ENCODE results near the gene SGMS1. TPM values are rescaled to one million over a fixed set of nuclear protein-coding genes. Genes with fewer than 3 reads are reported as not detected.
"Not testable (repeated sequence)": the region's sequence is repeated elsewhere in the genome, so short reads cannot be mapped to it uniquely, and the experiment has no call there.

SGMS1 gene
- polyA plus RNA-seq, 4 donors, result 42.9 to 61.0 (median 58.0) TPM

GRCh38 chr10:50585921-50586739, 37.6 kb downstream of the SGMS1 start:
- DNase-seq (ENCODE audit: low read depth in 4 of 4, low spot score in 3 of 4), result no peak

DNA sequence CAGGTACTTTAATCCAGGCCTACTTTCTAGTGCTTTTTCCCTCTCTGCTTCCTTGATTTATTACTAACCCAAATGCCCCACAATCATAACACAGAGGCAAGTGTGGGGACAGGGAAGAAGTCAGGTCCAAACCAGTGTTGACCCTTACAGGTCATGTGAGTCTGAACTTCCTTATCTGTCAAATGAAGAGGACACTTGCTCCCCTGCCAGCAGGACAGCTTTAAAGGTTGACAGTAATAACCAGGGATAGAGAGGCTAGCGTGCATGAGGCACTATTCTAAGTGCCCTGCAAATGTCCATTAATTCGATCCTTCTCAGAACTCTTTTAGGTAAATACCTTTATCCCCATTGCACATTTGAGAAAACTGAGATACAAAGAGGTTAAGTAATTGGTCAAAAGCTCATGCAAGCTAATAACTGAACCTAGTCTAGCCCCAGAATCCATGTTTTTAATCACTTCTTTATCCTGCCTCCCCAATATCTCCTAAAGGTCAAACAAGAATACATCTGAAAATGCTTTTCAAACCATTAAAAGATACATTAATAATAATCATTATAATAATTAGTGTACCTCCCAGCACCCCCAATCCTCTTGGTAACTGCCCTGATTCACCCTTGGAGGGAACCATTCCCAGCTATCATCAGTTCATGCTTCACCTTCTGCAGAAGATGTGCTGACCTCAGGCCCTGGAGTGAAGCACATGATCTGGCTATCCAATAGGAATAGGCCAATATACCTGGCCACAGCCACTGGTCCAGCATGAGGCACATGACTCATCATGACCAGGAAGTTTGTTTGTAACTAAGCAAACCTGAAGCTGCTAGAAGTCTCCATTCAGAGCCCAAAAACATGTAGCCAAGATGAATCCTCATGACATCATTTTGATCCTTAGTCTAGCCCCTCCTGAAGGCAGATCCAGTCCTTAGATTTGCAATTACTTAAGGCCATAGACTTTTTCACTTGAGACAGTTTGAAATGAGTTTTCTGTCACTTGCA, 40.7 kb downstream of the SGMS1 start:
- DNase-seq (ENCODE audit: low read depth in 4 of 4, low spot score in 3 of 4), result no peak

- no peak for DNase-seq (ENCODE audit: low read depth in 4 of 4, low spot score in 3 of 4)
Observed at GRCh38 chr10:50582046-50582445, 41.7 kb downstream of the SGMS1 start.

DNA sequence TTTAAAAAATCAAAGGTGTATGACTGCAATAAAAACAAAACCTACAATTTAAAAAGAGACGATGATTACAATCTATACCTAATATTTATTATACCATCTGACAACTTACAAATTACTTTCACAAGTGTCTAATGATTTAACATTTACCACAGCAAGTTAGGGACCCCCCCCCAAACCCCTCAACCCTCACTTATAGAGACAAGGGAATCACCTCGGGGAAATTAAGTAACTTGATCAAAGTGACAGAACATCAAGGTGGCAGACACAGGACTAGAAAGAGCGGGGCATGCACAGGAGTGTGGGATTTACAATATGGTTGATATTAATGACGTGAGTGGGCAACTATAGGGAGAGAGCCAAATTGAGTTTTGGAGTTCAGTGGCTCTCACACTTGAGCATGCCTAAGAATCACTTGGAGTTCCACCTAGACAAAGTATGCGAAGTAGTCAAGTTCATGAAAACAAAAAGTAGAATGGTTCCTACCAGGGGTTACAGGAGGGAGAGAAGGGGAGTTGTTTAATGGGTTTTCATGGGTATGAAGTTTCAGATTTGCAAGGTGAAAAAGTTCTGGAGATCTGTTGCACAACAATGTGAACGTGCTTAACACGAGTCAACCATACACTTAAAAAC, 43.4 kb downstream of the SGMS1 start:
- DNase-seq (ENCODE audit: low read depth in 4 of 4, low spot score in 3 of 4), result no peak

- DNase-seq (ENCODE audit: low read depth in 4 of 4, low spot score in 3 of 4), result no peak
Observed at GRCh38 chr10:50579491-50580261, 44.1 kb downstream of the SGMS1 start.

- DNase-seq (ENCODE audit: low read depth in 4 of 4, low spot score in 3 of 4), result no peak
Observed at GRCh38 chr10:50578949-50579348, 44.8 kb downstream of the SGMS1 start.

DNA sequence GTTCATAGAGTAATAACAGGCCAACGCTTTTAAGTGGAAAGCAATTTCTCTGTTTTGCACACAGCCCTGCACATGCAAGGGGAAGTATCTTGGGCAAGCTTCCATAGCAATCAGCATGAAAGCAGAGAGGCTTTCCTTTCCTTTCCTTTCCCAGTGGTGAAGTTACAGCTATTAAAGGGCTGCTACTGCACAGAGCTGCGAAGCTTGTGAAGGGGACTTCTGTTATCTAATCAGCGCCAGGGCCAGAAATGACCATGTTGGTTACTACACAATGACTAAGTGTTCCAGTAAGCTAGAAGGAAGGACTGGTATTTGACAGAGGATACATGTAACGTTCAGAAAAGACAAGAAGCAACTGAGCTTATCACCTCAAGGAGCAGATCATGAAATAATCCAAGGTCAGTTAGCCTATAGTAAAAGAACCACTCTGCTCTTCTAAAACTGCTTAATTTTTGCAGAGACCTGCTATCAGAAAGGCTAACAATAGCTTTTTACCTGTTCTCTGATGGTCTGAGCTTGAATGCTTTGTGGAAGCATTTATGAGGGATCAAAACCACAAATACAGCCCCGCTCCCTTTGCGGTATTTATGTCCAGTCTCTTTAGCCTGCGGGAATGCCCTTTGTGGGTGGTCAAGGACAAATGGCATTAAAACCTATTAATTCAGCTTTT, 45.9 kb downstream of the SGMS1 start:
- no peak for DNase-seq (ENCODE audit: low read depth in 4 of 4, low spot score in 3 of 4)

- no peak for DNase-seq (ENCODE audit: low read depth in 4 of 4, low spot score in 3 of 4)
Observed at GRCh38 chr10:50577010-50577409, 46.7 kb downstream of the SGMS1 start.

DNA sequence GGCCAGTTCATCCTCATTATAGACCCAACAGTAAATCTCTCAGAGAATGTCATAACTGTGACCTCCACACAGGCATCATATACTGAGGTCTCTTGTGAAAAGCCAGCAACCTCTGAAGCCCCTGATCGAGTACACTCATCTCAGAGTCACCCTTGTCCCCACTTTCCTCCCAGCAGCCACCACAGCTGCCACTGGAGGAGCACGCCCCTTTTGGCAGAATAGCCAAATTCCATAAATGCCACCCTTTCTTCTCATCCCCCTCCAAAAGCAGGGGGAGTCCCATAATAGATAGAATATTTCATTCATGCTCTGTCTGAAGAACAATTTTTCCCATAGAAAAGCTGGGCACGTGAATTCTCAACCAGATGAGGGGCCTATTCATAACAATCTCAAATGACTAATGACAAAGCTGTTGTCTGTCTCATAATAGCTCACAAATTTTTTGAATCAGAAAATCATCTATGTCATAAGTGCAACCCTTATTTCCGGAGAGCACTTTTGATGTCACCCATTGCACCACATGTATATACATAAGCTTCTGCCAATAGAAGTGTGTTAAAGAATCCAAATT, 47.4 kb downstream of the SGMS1 start:
- DNase-seq (ENCODE audit: low read depth in 4 of 4, low spot score in 3 of 4), result no peak

DNA sequence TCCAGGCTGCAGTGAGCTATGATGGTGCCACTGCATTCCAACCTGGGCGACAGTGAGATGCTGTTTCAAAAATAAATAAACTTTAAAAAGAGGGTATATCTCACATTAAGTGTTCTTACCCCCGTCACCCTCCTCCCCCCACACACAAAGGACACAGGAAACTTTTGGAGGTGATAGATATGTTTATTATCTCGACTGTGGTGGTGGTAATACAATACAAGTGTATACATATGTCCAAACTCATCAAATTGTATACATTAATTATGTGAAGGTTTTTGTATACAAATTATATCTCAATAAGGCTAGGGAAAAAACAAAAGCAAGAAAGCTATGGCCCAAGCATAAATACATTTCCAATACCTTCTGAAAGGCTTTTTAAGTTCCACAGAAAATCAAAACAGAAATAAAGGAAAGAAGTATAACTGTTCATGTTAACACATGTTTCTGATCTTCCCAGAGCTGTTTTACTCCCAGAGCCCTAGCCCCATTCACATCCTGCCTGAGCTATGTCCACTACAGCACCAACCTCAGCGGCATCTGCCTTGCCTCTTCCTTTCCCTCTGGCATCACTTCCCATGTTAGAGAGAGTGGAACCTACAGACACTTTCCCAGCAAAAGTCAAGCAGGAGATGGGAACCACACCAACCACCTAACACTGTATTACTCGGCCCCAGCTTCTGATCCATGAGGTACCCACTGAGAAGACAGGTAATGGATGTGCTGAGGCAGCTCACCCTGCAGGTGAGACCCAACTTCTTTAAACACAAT, 48.1 kb downstream of the SGMS1 start:
- no peak for DNase-seq (ENCODE audit: low read depth in 4 of 4, low spot score in 3 of 4)

GRCh38 chr10:50574931-50575330, 48.8 kb downstream of the SGMS1 start:
- no peak for DNase-seq (ENCODE audit: low read depth in 4 of 4, low spot score in 3 of 4)

DNA sequence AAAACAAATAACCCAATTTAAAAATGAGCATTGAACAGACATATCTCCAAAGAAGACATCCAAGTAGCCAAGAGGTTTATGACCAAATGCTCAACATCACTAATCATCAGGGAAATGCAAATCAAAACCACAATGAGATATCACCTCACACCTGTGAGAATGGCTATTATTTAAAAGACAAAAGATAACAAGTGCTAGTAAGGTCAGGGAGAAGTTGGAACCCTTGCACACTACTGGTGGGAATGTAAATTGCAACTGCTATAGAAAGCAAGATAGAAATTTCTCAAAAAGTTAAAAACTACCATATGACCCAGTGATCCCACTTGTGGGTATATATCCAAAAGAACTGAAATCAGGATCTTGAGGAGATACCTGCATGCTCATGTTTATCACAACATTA, 49.5 kb downstream of the SGMS1 start:
- no peak for DNase-seq (ENCODE audit: low read depth in 4 of 4, low spot score in 3 of 4)

- no peak for DNase-seq (ENCODE audit: low read depth in 4 of 4, low spot score in 3 of 4)
Observed at GRCh38 chr10:50572017-50572491, 51.7 kb downstream of the SGMS1 start.

- DNase-seq (ENCODE audit: low read depth in 4 of 4, low spot score in 3 of 4), result not testable (repeated sequence)
Observed at GRCh38 chr10:50568750-50569149, 55.0 kb downstream of the SGMS1 start.

- DNase-seq (ENCODE audit: low read depth in 4 of 4, low spot score in 3 of 4), result no peak
Observed at GRCh38 chr10:50567384-50567783, 56.4 kb downstream of the SGMS1 start.

GRCh38 chr10:50566150-50566549, 57.6 kb downstream of the SGMS1 start:
- no peak for DNase-seq (ENCODE audit: low read depth in 4 of 4, low spot score in 3 of 4)

DNA sequence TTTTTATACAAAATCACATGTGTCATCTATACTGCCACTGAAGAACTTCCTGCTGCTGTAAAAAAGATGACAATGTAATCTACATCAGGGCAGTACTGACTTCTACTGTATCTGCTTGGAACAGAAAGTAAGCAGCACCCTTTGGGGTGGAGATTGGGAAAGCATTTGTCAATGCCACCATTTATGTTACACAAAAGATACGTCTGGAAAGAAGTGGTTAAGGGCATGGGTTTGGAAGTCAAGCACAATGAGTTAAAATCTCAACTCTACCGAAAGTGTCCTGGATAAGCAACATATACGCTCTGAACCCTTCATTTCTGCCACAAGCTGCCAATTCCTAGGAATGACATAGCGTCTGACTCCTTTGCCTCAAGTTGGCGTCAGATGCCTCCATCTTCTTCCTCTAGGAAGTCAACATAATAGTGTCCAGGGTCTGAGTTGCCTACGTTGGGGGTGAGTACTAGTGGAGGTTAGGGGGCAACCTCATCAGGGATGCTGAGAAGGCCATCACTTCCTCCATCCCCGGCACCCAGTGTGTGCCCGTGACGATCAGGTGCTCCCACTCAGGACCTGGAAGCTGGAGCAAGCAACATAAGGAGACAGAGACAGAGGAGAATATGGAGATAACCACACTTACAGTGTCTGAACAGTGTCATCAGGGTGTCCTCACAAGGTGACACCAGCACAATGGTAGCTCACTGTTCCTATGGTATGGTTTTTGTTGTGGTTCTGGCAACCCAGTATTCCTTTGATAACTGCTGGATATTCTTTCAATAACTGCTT, 58.3 kb downstream of the SGMS1 start:
- DNase-seq (ENCODE audit: low read depth in 4 of 4, low spot score in 3 of 4), result no peak

- DNase-seq (ENCODE audit: low read depth in 4 of 4, low spot score in 3 of 4), result no peak
Observed at GRCh38 chr10:50563906-50564305, 59.9 kb downstream of the SGMS1 start.

Data from left renal pelvis (tissue), 4 donors.